HT1080 (cell line): ENCODE results near the gene L3MBTL2. TPM values are rescaled to one million over a fixed set of nuclear protein-coding genes. Genes with fewer than 3 reads are reported as not detected.
"Not testable (repeated sequence)": the region's sequence is repeated elsewhere in the genome, so short reads cannot be mapped to it uniquely, and the experiment has no call there.

Experiments
- DNase-seq: peaks from one replicate; pipeline ENCODE4 v3.0.0-alpha.2; 2015; ENCODE audit warnings: low read depth
- polyA plus RNA-seq, 2 experiments: library from polyadenylated mRNA; depleted of rRNA; stranded (reverse); fragments of >200 nt; gene quantifications; 2 replicates each; pipeline ENCODE4 v1.2.3, GENCODE V29; 2015
- total RNA-seq: library from RNA; depleted of rRNA; stranded (reverse); fragments of >200 nt; shearing (Covaris generic); gene quantifications from 2 replicates; pipeline ENCODE4 v1.2.3, GENCODE V29; 2014; rRNA removed

L3MBTL2 gene
- total RNA-seq, result 25.6 and 25.9 TPM in 2 replicates
- polyA plus RNA-seq (2015; cell fraction: cytosol; rRNA removed), result 15.9 and 17.0 TPM in 2 replicates
- polyA plus RNA-seq (2015; cell fraction: nucleus; rRNA removed), result 24.8 and 27.4 TPM in 2 replicates

DNA sequence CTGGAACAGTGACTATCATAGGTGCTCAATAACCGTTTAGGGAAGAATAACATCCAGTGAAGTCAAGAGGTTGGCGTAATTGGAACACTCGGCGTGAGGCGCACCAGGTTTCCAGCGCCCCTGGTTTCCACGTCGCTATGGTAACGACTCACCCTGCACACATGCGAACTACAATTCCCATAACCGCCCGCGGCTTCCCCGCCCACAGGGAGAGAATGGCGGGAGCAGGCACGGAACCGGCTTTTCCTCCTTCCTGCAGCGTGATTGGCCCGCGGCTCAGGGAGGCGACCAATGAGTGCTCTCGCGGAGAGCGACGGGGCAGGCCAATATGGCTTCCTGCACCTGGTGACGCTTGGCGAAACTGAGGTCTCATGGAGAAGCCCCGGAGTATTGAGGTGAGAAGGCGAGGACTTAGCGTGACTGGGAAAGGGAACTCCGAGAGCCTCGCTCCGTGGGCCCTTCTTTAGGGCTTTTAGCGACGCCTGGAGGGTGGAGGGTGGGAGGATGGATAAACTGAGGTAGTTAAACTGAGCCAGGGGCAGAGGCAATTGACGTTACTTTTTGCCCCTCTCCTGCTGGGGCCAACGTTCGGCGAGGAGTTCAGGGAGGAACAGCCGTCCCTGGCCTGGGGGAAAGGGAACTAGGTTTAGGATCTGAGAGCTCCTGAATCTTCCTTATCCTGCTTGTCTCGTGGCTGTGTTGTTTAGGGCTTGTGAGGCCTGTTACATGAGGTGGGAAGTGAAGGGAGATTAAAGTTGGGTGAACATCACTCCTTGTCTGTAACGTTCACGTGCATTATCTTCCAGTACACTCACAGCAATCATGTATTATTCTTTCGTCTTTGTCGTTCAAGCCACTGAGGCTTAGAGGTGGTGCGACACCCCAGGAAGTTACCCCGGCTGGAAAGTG is at the start of gene L3MBTL2:
Gene L3MBTL2, plus strand, starts transcription at position 321 of the 909 bp plus-strand sequence. Its CDS starts 51 bp downstream, at position 372.
- peak; percentile 96 for DNase-seq

DNA sequence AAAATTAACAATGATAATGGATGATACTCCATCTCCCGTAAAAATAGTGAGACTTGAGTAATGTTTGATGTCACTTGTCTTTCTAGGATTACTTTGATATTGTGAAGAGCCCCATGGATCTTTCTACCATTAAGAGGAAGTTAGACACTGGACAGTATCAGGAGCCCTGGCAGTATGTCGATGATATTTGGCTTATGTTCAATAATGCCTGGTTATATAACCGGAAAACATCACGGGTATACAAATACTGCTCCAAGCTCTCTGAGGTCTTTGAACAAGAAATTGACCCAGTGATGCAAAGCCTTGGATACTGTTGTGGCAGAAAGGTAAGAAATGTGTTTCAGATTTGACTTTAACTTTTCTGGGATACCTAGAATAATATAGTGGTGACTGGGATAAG is 48.0 kb upstream of the L3MBTL2 start:
- DNase-seq, result no peak

DNA sequence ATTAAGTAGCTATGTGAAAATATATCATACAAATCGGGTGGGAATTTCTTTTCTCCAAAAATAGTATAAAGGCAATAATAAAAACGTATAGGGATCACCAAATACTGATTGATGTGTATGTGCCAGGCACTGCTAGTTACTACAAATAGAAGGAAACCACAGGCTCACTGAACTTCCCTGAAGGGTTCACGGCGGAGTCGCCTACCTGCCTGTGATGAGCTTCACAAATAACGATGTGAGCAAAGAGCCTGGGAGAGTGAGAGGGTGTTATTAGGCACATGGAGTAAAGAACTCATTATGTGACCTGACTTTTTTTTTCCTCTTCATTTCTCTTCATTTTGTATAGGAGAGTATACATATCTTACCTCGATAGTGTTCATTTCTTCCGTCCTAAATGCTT is 36.0 kb upstream of the L3MBTL2 start:
- no peak for DNase-seq

DNA sequence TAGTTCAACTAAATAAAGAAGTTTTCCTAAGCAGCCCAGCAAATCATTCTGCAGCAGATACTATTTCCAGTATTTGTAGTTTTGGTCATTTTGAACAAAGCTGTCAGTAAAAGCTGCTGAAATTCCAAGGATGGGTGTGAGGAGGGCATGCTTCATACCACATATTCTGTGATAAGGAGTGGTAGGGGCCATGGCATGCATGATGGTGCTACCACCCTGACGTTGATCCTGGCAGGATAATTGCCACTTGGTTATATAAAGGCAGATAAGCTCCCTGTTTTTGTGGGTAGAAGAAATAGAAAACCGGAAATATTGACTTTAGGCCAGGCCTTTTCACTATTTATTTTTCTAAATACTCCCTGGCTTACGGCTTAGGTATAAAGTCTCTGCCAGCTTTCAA is 33.1 kb upstream of the L3MBTL2 start:
- no peak for DNase-seq

DNA sequence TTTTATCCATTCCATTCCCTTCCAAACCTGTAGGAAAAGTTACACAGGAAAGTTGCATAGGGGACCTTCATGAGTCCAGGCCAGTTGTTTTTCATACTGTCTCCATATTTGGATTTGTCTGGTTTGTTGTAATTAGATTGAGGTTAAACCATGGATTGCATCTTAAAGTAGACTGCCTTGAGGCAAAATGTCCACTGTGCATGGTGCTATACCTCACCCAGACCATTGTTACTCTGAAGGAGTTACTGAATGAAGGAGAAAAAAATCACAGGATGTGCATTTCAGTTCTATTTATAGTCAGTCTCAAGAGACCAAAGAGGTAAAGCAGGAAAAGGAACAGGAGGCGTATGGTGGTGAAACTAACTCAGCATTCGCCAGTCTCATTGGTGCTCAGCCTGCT is 29.6 kb upstream of the L3MBTL2 start:
- no peak for DNase-seq

DNA sequence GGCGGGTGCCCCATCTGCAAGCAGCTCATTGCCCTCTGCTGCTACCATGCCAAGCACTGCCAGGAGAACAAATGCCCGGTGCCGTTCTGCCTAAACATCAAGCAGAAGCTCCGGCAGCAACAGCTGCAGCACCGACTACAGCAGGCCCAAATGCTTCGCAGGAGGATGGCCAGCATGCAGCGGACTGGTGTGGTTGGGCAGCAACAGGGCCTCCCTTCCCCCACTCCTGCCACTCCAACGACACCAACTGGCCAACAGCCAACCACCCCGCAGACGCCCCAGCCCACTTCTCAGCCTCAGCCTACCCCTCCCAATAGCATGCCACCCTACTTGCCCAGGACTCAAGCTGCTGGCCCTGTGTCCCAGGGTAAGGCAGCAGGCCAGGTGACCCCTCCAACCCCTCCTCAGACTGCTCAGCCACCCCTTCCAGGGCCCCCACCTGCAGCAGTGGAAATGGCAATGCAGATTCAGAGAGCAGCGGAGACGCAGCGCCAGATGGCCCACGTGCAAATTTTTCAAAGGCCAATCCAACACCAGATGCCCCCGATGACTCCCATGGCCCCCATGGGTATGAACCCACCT is 28.0 kb upstream of the L3MBTL2 start:
- no peak for DNase-seq

DNA sequence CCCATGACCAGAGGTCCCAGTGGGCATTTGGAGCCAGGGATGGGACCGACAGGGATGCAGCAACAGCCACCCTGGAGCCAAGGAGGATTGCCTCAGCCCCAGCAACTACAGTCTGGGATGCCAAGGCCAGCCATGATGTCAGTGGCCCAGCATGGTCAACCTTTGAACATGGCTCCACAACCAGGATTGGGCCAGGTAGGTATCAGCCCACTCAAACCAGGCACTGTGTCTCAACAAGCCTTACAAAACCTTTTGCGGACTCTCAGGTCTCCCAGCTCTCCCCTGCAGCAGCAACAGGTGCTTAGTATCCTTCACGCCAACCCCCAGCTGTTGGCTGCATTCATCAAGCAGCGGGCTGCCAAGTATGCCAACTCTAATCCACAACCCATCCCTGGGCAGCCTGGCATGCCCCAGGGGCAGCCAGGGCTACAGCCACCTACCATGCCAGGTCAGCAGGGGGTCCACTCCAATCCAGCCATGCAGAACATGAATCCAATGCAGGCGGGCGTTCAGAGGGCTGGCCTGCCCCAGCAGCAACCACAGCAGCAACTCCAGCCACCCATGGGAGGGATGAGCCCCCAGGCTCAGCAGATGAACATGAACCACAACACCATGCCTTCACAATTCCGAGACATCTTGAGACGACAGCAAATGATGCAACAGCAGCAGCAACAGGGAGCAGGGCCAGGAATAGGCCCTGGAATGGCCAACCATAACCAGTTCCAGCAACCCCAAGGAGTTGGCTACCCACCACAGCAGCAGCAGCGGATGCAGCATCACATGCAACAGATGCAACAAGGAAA is 27.3 kb upstream of the L3MBTL2 start:
- no peak for DNase-seq

DNA sequence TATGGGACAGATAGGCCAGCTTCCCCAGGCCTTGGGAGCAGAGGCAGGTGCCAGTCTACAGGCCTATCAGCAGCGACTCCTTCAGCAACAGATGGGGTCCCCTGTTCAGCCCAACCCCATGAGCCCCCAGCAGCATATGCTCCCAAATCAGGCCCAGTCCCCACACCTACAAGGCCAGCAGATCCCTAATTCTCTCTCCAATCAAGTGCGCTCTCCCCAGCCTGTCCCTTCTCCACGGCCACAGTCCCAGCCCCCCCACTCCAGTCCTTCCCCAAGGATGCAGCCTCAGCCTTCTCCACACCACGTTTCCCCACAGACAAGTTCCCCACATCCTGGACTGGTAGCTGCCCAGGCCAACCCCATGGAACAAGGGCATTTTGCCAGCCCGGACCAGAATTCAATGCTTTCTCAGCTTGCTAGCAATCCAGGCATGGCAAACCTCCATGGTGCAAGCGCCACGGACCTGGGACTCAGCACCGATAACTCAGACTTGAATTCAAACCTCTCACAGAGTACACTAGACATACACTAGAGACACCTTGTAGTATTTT is 26.6 kb upstream of the L3MBTL2 start:
- no peak for DNase-seq

DNA sequence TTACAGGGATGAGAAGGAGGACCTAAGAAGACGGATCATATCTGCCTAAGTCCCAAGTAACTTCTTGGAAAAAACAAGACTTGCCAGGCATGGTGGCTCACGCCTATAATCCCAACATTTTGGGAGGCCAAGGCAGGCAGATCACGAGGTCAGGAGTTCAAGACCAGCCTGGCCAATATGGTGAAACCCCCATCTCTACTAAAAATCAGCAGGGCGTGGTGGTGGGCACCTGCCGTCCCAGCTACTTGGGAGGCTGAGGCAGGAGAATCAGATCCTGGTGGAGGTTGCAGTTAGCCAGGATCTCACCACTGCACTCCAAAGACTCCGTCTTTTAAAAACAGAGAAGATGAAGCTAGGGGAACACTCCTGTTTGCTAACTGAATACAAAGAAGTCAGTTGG is 24.8 kb upstream of the L3MBTL2 start:
- not testable (repeated sequence) for DNase-seq

DNA sequence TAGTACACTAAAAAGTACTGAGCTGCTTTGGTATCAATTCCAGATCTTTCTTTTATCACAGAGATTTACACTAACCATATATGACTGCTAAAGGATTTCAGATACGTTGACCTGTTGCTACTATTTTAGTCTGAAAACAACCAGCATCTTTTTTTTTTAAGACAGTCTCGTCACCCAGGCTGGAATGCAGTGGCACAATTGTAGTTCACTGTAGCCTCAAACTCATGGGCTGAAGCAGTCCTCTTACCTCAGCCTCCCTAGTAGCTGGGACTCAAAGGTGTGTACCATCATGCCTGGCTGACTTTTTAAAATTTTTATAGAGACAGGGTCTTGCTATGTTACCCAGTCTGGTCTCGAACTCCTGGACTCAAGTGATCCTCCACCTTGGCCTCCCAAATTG is 24.2 kb upstream of the L3MBTL2 start:
- DNase-seq, result no peak

DNA sequence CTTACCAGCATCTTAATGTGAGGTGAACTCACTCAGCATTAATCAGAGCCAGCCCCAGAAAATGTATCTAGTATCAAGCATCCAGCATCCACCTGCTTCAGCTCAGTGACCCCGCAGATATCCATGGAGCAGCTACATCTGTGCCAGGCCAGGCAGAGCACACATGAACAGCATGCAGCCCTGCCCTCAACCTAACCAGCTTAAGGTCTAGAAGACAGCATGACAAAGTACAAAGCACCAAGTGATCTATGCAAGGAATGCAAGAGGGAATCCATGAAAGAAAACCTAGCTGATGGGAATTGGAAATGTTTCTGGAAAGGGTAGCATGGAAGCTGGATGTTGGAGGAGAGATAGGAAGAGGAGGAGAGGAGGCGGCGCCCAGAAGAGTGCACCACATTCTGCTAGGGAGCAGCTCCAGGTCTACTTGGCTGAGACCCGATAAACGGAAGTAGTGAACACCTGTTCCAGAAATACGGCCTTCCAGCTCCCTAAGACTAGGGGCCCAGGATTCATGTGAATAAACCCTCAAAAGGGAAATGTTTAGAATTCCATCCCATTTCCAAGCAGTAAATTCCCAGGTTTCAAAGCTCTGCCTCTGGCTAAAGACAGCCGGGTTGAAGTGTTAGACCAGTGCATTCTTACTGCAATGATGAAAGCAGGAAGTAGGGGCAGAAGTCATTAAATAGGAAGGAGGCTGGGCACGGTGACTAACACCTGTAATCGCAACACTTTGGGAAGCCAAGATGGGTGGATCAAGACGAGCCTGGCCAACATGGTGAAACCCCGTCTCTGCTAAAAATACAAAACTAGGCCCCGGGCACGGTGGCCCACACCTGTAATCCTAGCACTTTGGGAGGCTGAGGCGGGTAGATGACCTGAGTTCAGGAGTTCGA is 23.5 kb upstream of the L3MBTL2 start:
- DNase-seq, result peak; percentile 79

DNA sequence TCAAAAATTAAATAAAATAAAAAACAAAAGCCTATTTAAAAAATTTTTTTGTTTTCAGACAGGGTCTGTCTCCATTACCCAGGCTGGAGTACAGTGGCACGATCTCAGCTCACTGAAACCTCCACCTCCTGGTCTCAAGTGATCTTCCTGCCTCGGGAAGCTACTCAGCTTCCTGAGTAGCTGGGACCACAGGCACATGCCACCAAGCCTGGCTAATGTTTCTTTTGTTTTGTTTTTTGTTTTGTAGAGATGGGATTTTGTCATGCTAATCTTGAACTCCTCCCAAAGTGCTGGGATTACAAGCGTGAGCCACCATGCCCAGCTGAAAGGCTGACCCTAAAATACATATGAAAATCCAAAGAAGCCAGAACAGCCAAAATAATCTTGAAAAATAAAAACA is 20.4 kb upstream of the L3MBTL2 start:
- DNase-seq, result no peak

DNA sequence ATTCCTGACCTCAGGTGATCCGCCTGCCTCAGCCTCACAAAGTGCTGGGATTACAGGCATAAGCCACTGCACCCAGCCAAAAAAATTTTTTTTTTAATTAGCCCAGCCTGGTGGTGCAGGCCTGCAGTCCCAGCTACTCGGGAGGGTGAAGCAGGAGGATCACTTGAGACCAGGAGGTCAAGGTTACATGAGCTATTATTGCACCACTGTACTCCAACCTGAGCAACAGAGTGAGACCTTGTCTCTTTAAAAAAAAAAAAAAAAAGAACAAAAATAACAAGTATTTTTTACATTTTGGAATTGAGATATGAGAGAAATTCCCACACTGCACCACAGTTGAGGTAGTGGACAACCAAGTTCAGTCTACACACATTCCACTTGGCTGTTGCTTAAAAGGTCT is 13.6 kb upstream of the L3MBTL2 start:
- no peak for DNase-seq

DNA sequence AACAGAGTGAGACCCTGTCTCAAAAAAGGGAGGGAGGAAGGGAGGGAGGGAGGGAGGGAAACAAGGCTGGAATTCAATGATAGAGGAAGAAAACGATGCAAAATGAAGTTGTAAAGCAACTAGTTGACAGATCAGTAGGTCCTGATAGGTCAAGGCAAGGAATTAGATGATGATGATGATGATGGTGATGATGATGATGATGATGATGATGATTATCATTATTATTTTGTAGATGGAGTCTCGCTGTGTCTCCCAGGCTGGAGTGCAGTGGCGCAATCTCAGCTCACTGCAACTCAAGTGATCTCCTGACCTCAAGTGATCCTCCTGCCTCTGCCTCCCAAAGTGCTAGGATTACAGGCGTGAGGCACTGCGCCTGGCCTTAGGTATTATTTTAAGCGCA is 11.3 kb upstream of the L3MBTL2 start:
- DNase-seq, result no peak

DNA sequence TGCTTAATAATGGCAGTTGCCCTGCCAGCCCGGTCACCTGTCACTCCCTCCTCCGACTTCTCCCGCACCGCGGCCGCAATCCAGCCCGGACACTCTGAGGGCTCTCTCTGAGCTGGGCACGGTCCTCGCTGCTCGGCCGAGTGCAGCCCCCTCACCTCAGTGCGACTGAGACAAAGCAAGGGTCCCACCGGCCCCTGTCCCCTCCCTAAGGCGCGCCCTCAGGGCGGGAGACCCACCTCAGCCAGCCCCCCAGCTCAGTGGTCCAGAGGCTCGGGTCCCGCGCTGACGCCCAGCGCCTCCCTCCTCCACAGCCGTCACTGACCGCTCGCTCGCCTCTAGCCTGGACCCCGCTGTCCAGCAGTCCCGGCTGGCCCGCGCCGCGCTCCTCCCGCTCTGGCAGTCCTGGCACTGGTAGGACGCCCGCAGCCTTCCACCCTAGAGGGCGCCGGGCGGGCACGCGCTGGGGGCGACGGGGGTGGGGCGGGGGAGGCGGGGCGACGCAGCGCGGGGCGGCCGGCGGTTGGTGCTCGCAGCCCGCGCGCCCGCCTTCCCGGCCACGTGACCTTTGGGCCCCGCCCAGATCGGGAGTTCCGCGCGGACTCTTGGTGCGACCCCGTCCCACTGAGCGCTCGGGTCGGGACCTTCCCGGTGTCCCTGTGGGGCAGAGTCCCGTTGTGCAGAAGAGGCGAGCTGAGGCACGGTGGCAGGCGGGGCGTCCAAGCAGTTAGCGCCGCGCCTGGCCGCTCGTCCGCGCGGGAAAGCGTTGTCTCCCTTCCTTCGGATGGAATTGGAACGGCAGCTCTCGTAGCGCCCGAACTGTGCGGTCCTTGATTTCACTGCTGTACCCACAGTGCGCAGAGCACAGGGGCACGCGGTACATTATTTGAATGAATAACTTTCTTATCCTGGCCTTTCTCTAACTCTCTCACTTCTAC is 7.8 kb upstream of the L3MBTL2 start:
- DNase-seq, result peak; percentile 60

DNA sequence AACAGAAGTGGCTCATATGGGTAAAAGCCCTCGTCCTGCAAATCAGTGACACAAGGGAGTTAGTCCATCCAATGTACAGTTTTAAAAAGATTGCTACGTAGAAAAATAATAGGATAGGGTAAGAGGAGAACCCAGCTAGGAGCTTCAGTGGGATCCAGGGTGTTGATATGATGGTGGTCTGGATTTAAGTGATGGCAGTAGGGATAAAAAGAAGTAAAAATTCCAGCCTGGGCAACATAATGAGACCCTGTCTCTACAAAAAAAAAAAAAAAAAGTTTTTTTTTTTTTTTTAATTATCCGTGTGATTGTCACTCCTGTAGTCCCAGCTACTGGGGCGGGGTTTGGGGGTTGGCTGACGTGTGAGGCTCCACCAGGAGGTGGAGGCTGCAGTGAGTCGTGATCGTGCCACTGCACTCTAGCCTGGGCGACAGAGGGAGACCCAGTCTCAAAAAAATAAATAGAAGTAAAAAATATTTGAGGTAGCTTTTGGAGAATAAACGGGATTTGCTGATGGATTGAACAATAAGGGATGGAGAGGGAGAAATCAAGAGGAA is 7.0 kb upstream of the L3MBTL2 start:
- peak; percentile 37 for DNase-seq

DNA sequence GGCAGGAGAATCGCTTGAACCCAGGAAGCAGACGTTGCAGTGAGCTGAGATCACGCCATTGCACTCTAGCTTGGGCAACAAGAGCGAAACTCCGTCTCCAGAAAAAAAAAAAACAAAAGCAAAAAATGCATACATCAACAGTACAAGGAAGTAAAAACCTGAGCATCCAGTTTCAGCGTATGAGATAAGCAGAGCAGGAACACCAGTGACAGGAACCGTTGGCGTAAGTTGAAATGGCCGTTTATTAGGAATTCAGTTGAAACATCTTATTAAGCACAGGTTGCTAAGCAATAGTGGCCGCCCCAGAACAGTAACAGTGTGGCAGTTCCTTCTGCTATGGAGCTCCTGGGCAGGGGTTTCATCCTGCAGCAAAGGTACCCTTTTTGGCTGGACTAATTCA is 4.0 kb upstream of the L3MBTL2 start:
- DNase-seq, result no peak

DNA sequence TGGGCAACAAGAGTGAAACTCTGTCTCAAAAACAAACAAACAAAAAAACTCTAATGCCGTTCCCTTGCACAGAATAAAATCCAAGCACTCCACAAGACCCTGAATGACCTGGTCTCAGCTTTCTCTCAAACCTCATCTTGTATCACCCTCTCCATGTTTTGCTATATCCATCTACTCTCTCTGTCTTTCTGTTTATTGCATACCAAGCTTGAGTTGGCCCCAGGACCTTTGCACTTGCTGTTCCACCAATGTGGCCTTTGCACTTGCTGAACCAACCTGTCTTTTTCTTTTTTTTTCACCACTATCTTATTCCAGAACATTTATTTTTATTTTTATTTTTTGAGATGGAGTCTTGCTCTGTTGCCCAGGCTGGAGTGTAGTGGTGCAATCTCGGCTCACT is 2.0 kb upstream of the L3MBTL2 start:
- DNase-seq, result no peak

DNA sequence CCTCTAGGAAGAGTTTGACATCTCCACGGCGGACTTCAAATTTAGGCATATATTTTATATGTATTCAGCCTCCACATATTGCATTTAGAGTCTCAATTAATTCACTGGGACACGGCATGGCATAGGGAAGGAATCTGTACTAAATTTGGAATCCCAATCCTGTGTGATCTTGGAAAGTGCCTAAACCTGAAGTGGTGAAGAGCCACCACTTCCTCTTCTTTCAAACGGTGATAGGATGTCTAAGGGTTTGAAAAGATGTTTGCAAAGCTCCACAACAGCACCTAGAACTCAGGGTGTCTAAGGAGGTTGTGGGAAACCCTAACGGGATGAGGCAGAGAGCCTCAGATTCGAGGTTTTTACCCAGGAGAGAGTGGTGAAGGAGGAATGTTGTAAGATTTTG is 1.0 kb upstream of the L3MBTL2 start:
- DNase-seq, result no peak
